ENCODE results near the gene CCL2. TPM values are rescaled to one million over a fixed set of nuclear protein-coding genes. Genes with fewer than 3 reads are reported as not detected.

Gene CCL2
- polyA plus RNA-seq, 3 donors = 1.4 to 44.9 (median 17.7) TPM

- H4K20me1 ChIP-seq (ENCODE audit: insufficient read depth, low read length) = no peaks in the 10 kb centered on the region
- peaks cover 45 to 53% of the 10 kb centered on the region in 2 donors for H3K4me1 ChIP-seq (ENCODE audit: control insufficient read depth in 1 of 2, insufficient read depth in 2 of 2, low read length in 2 of 2)
- no peak for TF ChIP-seq CTCF (IDR thresholded peaks at IDR 0.05)
Observed at GRCh38 chr17:34301986-34302385, 46.9 kb downstream of the CCL2 start.

GRCh38 chr17:34302636-34303035, 47.6 kb downstream of the CCL2 start:
- Histone ChIP-seq H4K20me1 (ENCODE audit: insufficient read depth, low read length) (no peaks in the 10 kb centered on the region), H2AFZ (ENCODE audit: insufficient read depth, low read depth, low read length, poor library complexity, severe bottlenecking) (no peak overlapping the region), H3K9ac (ENCODE audit: insufficient read depth, low read length, poor library complexity, severe bottlenecking) (no peak overlapping the region), H3K27ac (ENCODE audit: low read depth in 1 of 2, low read length in 2 of 2) (no peak overlapping the region), H3K4me3 (replicated peaks in 1 of 3; ENCODE audit: low read depth in 2 of 3, low read length in 3 of 3) (no peak overlapping the region), H3K27me3 (ENCODE audit: control insufficient read depth in 2 of 2, insufficient read depth in 2 of 2, low read length in 2 of 2) (no peaks in the 10 kb centered on the region), H3K79me2 (ENCODE audit: insufficient read depth, low read length) (no peaks in the 10 kb centered on the region), H3K36me3 (replicated peaks in 1 of 2; ENCODE audit: control insufficient read depth in 1 of 2, insufficient read depth in 2 of 2, low read length in 2 of 2) (no peaks in the 10 kb centered on the region), H3K4me1 (ENCODE audit: control insufficient read depth in 1 of 2, insufficient read depth in 2 of 2, low read length in 2 of 2) (peaks cover 52 to 59% of the 10 kb centered on the region in 2 donors), H3K4me2 (replicated peaks; ENCODE audit: extremely low read depth, low read length, poor library complexity, severe bottlenecking) (no peak overlapping the region), H3K9me3 (replicated peaks in 1 of 2; ENCODE audit: control insufficient read depth in 1 of 2, insufficient read depth in 1 of 2, low read length in 2 of 2) (no peaks in the 10 kb centered on the region)
- Mint-ChIP-seq H3K9me3 (peaks cover 0 to 3% (median 0%) of the 10 kb centered on the region in 7 donors), H3K27me3 (ENCODE audit: low read depth in 3 of 3) (peaks cover 2 to 3% (median 2%) of the 10 kb centered on the region in 3 donors), H3K4me3 (no peak overlapping the region), H3K4me1 (peaks cover 69% of the 10 kb centered on the region), H3K36me3 (no peaks in the 10 kb centered on the region), H3K27ac (peak overlapping the region in 1 of 7 donors; percentile 77)
- intact Hi-C loops (cut with micrococcal nuclease) = loop anchor here in 1 of 2 donors (5.0 to 10.0 kb wide), 2 partner anchors 62 to 95 kb away; partner anchors contain the start of gene CCL1
- DNase-seq = peak in 1 of 3 donors; percentile 37
- no CpG with 5 or more reads among the region's 1 CpG for WGBS (ENCODE audit: insufficient coverage)
- no peak for TF ChIP-seq CTCF (IDR thresholded peaks at IDR 0.05)

More at GRCh38 chr17:34301986-34302385, 46.9 kb downstream of the CCL2 start:
- intact Hi-C loops (cut with micrococcal nuclease) = loop anchor here in 1 of 2 donors (5.0 to 10.0 kb wide), 2 partner anchors 63 to 95 kb away; partner anchors contain the start of gene CCL1
- no peaks in the 10 kb centered on the region for H3K36me3 Mint-ChIP-seq
- no peak overlapping the region for H3K4me3 Mint-ChIP-seq
- Histone ChIP-seq H2AFZ (ENCODE audit: insufficient read depth, low read depth, low read length, poor library complexity, severe bottlenecking) (no peak overlapping the region), H3K79me2 (ENCODE audit: insufficient read depth, low read length) (no peaks in the 10 kb centered on the region), H3K36me3 (replicated peaks in 1 of 2; ENCODE audit: control insufficient read depth in 1 of 2, insufficient read depth in 2 of 2, low read length in 2 of 2) (no peaks in the 10 kb centered on the region), H3K27ac (ENCODE audit: low read depth in 1 of 2, low read length in 2 of 2) (no peak overlapping the region), H3K9ac (ENCODE audit: insufficient read depth, low read length, poor library complexity, severe bottlenecking) (no peak overlapping the region), H3K9me3 (replicated peaks in 1 of 2; ENCODE audit: control insufficient read depth in 1 of 2, insufficient read depth in 1 of 2, low read length in 2 of 2) (no peaks in the 10 kb centered on the region), H3K4me3 (replicated peaks in 1 of 3; ENCODE audit: low read depth in 2 of 3, low read length in 3 of 3) (no peak overlapping the region), H3K4me2 (replicated peaks; ENCODE audit: extremely low read depth, low read length, poor library complexity, severe bottlenecking) (no peak overlapping the region), H3K27me3 (ENCODE audit: control insufficient read depth in 2 of 2, insufficient read depth in 2 of 2, low read length in 2 of 2) (no peaks in the 10 kb centered on the region)
- H3K27me3 Mint-ChIP-seq (ENCODE audit: low read depth in 3 of 3) = peaks cover 2 to 3% (median 2%) of the 10 kb centered on the region in 3 donors
- H3K27ac Mint-ChIP-seq = no peak overlapping the region
- peaks cover 63% of the 10 kb centered on the region for H3K4me1 Mint-ChIP-seq
- no CpG with 5 or more reads among the region's 2 CpGs for WGBS (ENCODE audit: insufficient coverage)
- H3K9me3 Mint-ChIP-seq = peaks cover 0 to 3% (median 0%) of the 10 kb centered on the region in 7 donors
- peak in 1 of 3 donors; percentile 31 for DNase-seq

Data from CD14-positive monocyte (primary cell).